SJCRH30 (cell line): ENCODE data around the gene PALM3. TPM values are rescaled to one million over a fixed set of nuclear protein-coding genes. Genes with fewer than 3 reads are reported as not detected.

ENCODE experiments used
- DNase-seq, 2 experiments: peaks; one replicate each; pipeline ENCODE4 v3.0.0-alpha.2; 2015 to 2020
- H3K27ac ChIP-seq: fragments of 250-450 bp; sonication (Bioruptor Pico); 2 replicates; pipeline ENCODE4 v1.5.1; 2020; ENCODE audit warnings: mild to moderate bottlenecking, moderate library complexity
- H3K27me3 ChIP-seq: fragments of 250-450 bp; sonication (Bioruptor Pico); 2 replicates; pipeline ENCODE4 v1.5.1; 2020; ENCODE audit warnings: mild to moderate bottlenecking, moderate library complexity
- H3K36me3 ChIP-seq: fragments of 250-450 bp; sonication (Bioruptor Pico); 2 replicates; pipeline ENCODE4 v1.5.1; 2020; ENCODE audit warnings: mild to moderate bottlenecking, moderate library complexity
- H3K4me1 ChIP-seq: fragments of 250-450 bp; sonication (Bioruptor Pico); 2 replicates; pipeline ENCODE4 v1.5.1; 2020; ENCODE audit warnings: mild to moderate bottlenecking, moderate library complexity
- H3K4me3 ChIP-seq: fragments of 250-450 bp; sonication (Bioruptor Pico); 2 replicates; pipeline ENCODE4 v1.5.1; 2020; ENCODE audit warnings: mild to moderate bottlenecking, moderate library complexity
- H3K9me3 ChIP-seq: fragments of 250-450 bp; sonication (Bioruptor Pico); replicated peaks from 2 replicates; pipeline ENCODE4 v1.5.1; 2020; ENCODE audit warnings: mild to moderate bottlenecking, moderate library complexity
- total RNA-seq: library from RNA; depleted of rRNA; stranded (reverse); fragments of >200 nt; shearing (Covaris generic); gene quantifications from 2 replicates; pipeline ENCODE4 v1.2.3, GENCODE V29; 2014

PALM3 gene
- total RNA-seq, 1 experiment from 2014 or later: 1.4 TPM

- Histone ChIP-seq H3K4me1 (no peaks in the 10 kb centered on the region), H3K4me3 (no peak overlapping the region), H3K9me3 (peaks cover 14% of the 10 kb centered on the region), H3K36me3 (peaks cover 33% of the 10 kb centered on the region), H3K27me3 (no peaks in the 10 kb centered on the region), H3K27ac (no peak overlapping the region)
- no peak for DNase-seq
Observed at GRCh38 chr19:14093117-14093823, 31.4 kb upstream of the PALM3 start.

GRCh38 chr19:14091813-14092462 is 30.1 kb upstream of the PALM3 start:
- no peaks in the 10 kb centered on the region for H3K4me1 ChIP-seq
- H3K9me3 ChIP-seq: peaks cover 14% of the 10 kb centered on the region
- no peaks in the 10 kb centered on the region for H3K27me3 ChIP-seq
- H3K4me3 ChIP-seq: peak overlapping the region; percentile 77
- peak overlapping the region; percentile 49; the same call in 1 of the 2 replicates for H3K27ac ChIP-seq
- H3K36me3 ChIP-seq: peaks cover 31% of the 10 kb centered on the region
- peak; percentile 67 to 75 for DNase-seq

GRCh38 chr19:14091081-14091812 is 29.4 kb upstream of the PALM3 start:
- no peaks in the 10 kb centered on the region for H3K27me3 ChIP-seq
- peaks cover 26% of the 10 kb centered on the region for H3K36me3 ChIP-seq
- H3K9me3 ChIP-seq: peaks cover 14% of the 10 kb centered on the region
- H3K4me3 ChIP-seq: peak overlapping the region; percentile 77
- H3K27ac ChIP-seq: peak overlapping the region; percentile 49
- DNase-seq: peak; percentile 84 to 87
- H3K4me1 ChIP-seq: no peaks in the 10 kb centered on the region

- Histone ChIP-seq H3K27me3 (no peaks in the 10 kb centered on the region), H3K36me3 (peaks cover 24% of the 10 kb centered on the region), H3K4me3 (peak within 1 kb of the TSS; percentile 77), H3K27ac (peak within 1 kb of the TSS; percentile 49), H3K4me1 (no peaks in the 10 kb centered on the region), H3K9me3 (peaks cover 14% of the 10 kb centered on the region)
- peak; percentile 93 to 95 for DNase-seq
Observed at GRCh38 chr19:14090509-14091080, 28.7 kb upstream of the PALM3 start, which contains the start of gene SAMD1. Gene SAMD1, minus strand, starts transcription at chr19:14090751.

- Histone ChIP-seq H3K36me3 (peaks cover 24% of the 10 kb centered on the region), H3K27me3 (no peaks in the 10 kb centered on the region), H3K4me1 (no peaks in the 10 kb centered on the region), H3K9me3 (peaks cover 14% of the 10 kb centered on the region), H3K4me3 (peak overlapping the region; percentile 74), H3K27ac (no peak overlapping the region)
- DNase-seq: peak; percentile 61 to 71
Observed at GRCh38 chr19:14089662-14090508, 28.0 kb upstream of the PALM3 start.

GRCh38 chr19:14089412-14089661 is 27.5 kb upstream of the PALM3 start:
- Histone ChIP-seq H3K4me3 (no peak overlapping the region), H3K4me1 (no peaks in the 10 kb centered on the region), H3K27me3 (no peaks in the 10 kb centered on the region), H3K9me3 (peaks cover 13% of the 10 kb centered on the region), H3K27ac (no peak overlapping the region), H3K36me3 (peaks cover 22% of the 10 kb centered on the region)
- no peak for DNase-seq

GRCh38 chr19:14088634-14089411 is 26.9 kb upstream of the PALM3 start:
- no peaks in the 10 kb centered on the region for H3K27me3 ChIP-seq
- no peak overlapping the region for H3K4me3 ChIP-seq
- H3K36me3 ChIP-seq: peaks cover 22% of the 10 kb centered on the region
- H3K4me1 ChIP-seq: peaks cover 1% of the 10 kb centered on the region; the same call in 1 of the 2 replicates
- no peak for DNase-seq
- H3K9me3 ChIP-seq: peaks cover 9% of the 10 kb centered on the region
- no peak overlapping the region for H3K27ac ChIP-seq

GRCh38 chr19:14086098-14086497 is 24.2 kb upstream of the PALM3 start:
- no peak for DNase-seq
- H3K4me1 ChIP-seq: peaks cover 18% of the 10 kb centered on the region
- H3K27ac ChIP-seq: no peak overlapping the region
- peaks cover 22% of the 10 kb centered on the region for H3K36me3 ChIP-seq
- no peaks in the 10 kb centered on the region for H3K9me3 ChIP-seq
- no peak overlapping the region for H3K4me3 ChIP-seq
- no peaks in the 10 kb centered on the region for H3K27me3 ChIP-seq

GRCh38 chr19:14085309-14085995 is 23.6 kb upstream of the PALM3 start, which contains the start of gene C19orf67:
Gene C19orf67, minus strand, starts transcription at chr19:14085783. Its CDS starts 156 bp downstream, at chr19:14085627.
- Histone ChIP-seq H3K9me3 (no peaks in the 10 kb centered on the region), H3K36me3 (peaks cover 22% of the 10 kb centered on the region), H3K4me1 (peaks cover 18% of the 10 kb centered on the region), H3K4me3 (no peak within 1 kb of the TSS), H3K27me3 (no peaks in the 10 kb centered on the region), H3K27ac (no peak within 1 kb of the TSS)
- no peak for DNase-seq

- H3K4me3 ChIP-seq: no peak overlapping the region
- peaks cover 4% of the 10 kb centered on the region; the same call in 1 of the 2 replicates for H3K36me3 ChIP-seq
- H3K4me1 ChIP-seq: peaks cover 18% of the 10 kb centered on the region
- H3K27ac ChIP-seq: peak overlapping the region; percentile 74; the same call in 1 of the 2 replicates
- H3K9me3 ChIP-seq: no peaks in the 10 kb centered on the region
- H3K27me3 ChIP-seq: no peaks in the 10 kb centered on the region
- no peak for DNase-seq
Observed at GRCh38 chr19:14082675-14082960, 20.7 kb upstream of the PALM3 start.

GRCh38 chr19:14081797-14082674 is 20.2 kb upstream of the PALM3 start:
- peak overlapping the region; percentile 74 for H3K27ac ChIP-seq
- peak; percentile 78 to 86 for DNase-seq
- H3K36me3 ChIP-seq: no peaks in the 10 kb centered on the region

GRCh38 chr19:14080887-14081796 is 19.3 kb upstream of the PALM3 start:
- peak; percentile 100 for DNase-seq
- Histone ChIP-seq H3K27me3 (no peaks in the 10 kb centered on the region), H3K4me3 (peak overlapping the region; percentile 67), H3K4me1 (peaks cover 18% of the 10 kb centered on the region), H3K9me3 (no peaks in the 10 kb centered on the region), H3K36me3 (no peaks in the 10 kb centered on the region), H3K27ac (peak overlapping the region; percentile 74)

More at GRCh38 chr19:14081797-14082674, 20.2 kb upstream of the PALM3 start:
- peak overlapping the region; percentile 67 for H3K4me3 ChIP-seq
- no peaks in the 10 kb centered on the region for H3K9me3 ChIP-seq
- peaks cover 18% of the 10 kb centered on the region for H3K4me1 ChIP-seq
- no peaks in the 10 kb centered on the region for H3K27me3 ChIP-seq
